ENCODE data around the gene KCNJ10.

GRCh38 chr1:160090760-160091159, 20.8 kb upstream of the KCNJ10 start:
- TF ChIP-seq CTCF (IDR thresholded peaks at IDR 0.05) (no peak), ZFX (IDR thresholded peaks at IDR 0.05; ENCODE audit: borderline replicate concordance) (no peak)

Measured in 22Rv1 (cell line).